Aorta (tissue), 5 donors: Measurements from ENCODE around the gene COL7A1. TPM values are rescaled to one million over a fixed set of nuclear protein-coding genes. Genes with fewer than 3 reads are reported as not detected.
A peak's percentile ranks its signal among the peaks of the same experiment; 100 is the strongest.

Experiments used
- ATAC-seq: fragments of 200-7000 bp; cut with Tn5 transposase; one replicate; pipeline ENCODE4 v1.9.1; 2022; ENCODE audit warnings: moderate library complexity; ENCODE audit not compliant: low FRiP score
- DNase-seq, 2 donors: peaks; one replicate each; pipeline ENCODE4 v3.0.0-alpha.2; 2020
- H3K27ac ChIP-seq, 2 donors: one replicate each; pipeline ENCODE4 v1.5.1; 2013; ENCODE audit warnings: low read length in 2 of 2, mild to moderate bottlenecking in 2 of 2, moderate library complexity in 2 of 2, control low read depth in 1 of 2, inconsistent platforms in 1 of 2, low read depth in 1 of 2
- H3K27me3 ChIP-seq, 2 donors: one replicate each; pipeline ENCODE4 v1.6.1; 2013; ENCODE audit warnings: control low read depth in 1 of 2, low read length in 1 of 2, mild to moderate bottlenecking in 1 of 2, moderate library complexity in 1 of 2; ENCODE audit not compliant: insufficient read depth in 2 of 2, control insufficient read depth in 1 of 2
- H3K36me3 ChIP-seq, 2 donors: one replicate each; pipeline ENCODE4 v1.6.1; 2013; ENCODE audit warnings: control low read depth in 1 of 2, low read length in 1 of 2, mild to moderate bottlenecking in 1 of 2; ENCODE audit not compliant: insufficient read depth in 2 of 2, control insufficient read depth in 1 of 2
- H3K4me1 ChIP-seq, 2 donors: one replicate each; pipeline ENCODE4 v1.6.1; 2013; ENCODE audit warnings: low read length in 2 of 2, control low read depth in 1 of 2, mild to moderate bottlenecking in 1 of 2, moderate library complexity in 1 of 2; ENCODE audit not compliant: insufficient read depth in 2 of 2, control insufficient read depth in 1 of 2
- H3K4me3 ChIP-seq, 2 donors: one replicate each; pipeline ENCODE4 v1.5.1; 2013; ENCODE audit warnings: low read length in 2 of 2, control low read depth in 1 of 2, mild to moderate bottlenecking in 1 of 2
- H3K9me3 ChIP-seq: one replicate; pipeline ENCODE4 v1.6.1; 2013; ENCODE audit warnings: mild to moderate bottlenecking, low read length; ENCODE audit not compliant: control insufficient read depth
- WGBS, 2 donors: extraction: QIAGEN DNeasy Blood & Tissue Kit; methylation state at CpG; one replicate each; pipeline ENCODE4 v1.1.7; 2013; 5-methylcytosine and 5-hydroxymethylcytosine counted together
- intact Hi-C, 2 donors: fragments of 100-400 bp; cut with DNase I; formaldehyde crosslinking; loops; one replicate each; pipeline versions ENCODE4 v1.14.2 to v1.15.0; 2022
- polyA plus RNA-seq, 2 donors: library from polyadenylated mRNA; stranded (reverse); fragments of 200-250 nt; gene quantifications; one replicate each; pipeline ENCODE4 v1.2.3, GENCODE V29; 2013
- total RNA-seq, 2 donors: library from RNA; stranded (reverse); fragmentation: NEBNext Ultra II Directional; extraction: Animal tissue kit (Norgen Biotek cat#: 25700); gene quantifications; one replicate each; pipeline ENCODE4 v1.2.1, GENCODE V29; 2021
- donor health status: healthy with polysubstance abuse.
- donor health status: Bipolar disorder and iron deficiency.
- donor health status: DM: no; HTN: no; CAD: no.
- donor health status: DM: no; HTN: no; CAD: no.
- donor health status: DM: yes; HTN: yes; CAD: no.

The COL7A1 gene
- total and polyA plus RNA-seq, 4 donors, result 3.9 to 217 (median 6.0) TPM

GRCh38 chr3:48607519-48607918, 12.4 kb upstream of the COL7A1 start:
- WGBS, 2 donors, result 92 to 95% methylated on average over 5 of the region's 5 CpGs
- Histone ChIP-seq H3K36me3 (peaks cover 4 to 20% of the 10 kb centered on the region in 2 donors), H3K4me3 (no peak overlapping the region), H3K27ac (no peak overlapping the region), H3K4me1 (peaks cover 0 to 3% of the 10 kb centered on the region in 2 donors), H3K27me3 (no peaks in the 10 kb centered on the region), H3K9me3 (no peaks in the 10 kb centered on the region)
- ATAC-seq, result no peak
- intact Hi-C loops, result no loop called here
- no peak for DNase-seq

DNA sequence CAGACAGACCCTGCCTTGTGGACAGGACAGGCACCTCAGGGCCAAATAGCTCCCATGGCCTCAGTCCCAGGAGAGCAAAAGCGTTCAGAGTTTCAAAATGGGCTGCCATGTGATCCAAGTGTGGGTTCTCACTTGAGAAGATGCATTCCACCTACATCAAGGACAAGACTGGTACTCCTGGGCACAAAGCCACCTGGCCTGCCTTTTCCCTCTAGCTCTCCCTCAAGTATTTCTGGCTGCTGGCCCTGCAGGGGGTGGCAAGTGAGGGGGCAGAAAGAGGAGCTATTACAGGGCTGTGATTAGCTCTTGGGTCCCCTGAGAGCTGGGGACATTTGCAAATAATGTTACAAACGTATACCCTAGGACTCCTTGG, 6.5 kb upstream of the COL7A1 start:
- intact Hi-C loops, result no loop called here
- no peak for ATAC-seq
- Histone ChIP-seq H3K4me3 (no peak overlapping the region), H3K36me3 (peaks cover 4 to 30% of the 10 kb centered on the region in 2 donors), H3K27me3 (no peaks in the 10 kb centered on the region), H3K4me1 (no peaks in the 10 kb centered on the region), H3K27ac (peak overlapping the region in 1 of 2 donors; percentile 4), H3K9me3 (no peaks in the 10 kb centered on the region)
- 45 to 46% methylated on average over 2 of the region's 2 CpGs for WGBS, 2 donors
- no peak for DNase-seq

DNA sequence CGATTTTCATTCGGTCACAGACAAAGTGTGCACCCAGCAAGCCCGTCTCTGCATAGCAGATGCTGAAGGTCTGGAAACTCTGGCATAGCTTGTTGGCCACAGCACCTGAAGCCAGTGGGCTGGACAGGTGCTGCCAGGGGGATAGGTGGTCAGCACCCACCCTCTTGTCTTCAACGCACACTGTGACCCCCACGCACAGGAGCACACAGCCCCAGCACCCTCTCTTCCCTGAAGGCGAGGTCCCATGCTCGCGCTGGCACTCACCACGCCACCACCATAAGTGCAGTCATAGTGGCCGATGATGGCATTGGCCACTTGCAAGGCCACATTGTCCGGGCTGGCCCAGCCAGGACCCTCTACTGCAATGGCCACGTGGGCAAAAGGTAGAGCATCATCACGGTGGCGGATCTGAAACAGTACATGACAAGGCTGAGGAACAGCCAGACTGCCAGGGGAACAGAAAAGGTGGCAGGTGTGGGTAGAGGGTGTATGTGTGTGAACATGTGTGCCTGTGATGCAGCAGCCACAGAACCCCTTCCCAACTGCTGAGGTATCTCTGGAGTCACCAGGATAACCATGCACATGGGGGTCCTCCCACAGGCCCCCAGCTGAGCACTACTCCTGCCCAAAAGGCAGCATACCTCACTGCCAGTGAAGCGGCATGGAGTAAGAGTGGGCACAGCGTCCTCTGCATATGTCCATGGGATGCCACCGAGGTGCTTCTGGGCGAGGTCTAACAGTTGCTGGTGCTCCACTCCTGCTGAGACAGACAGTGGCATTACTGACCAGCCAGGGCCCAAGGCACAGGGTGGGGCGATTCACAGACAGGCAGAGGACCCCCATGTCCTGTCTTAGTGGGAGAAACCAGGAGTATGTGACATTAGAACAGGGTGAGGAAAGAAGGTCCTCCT, 5.8 kb upstream of the COL7A1 start:
- H3K36me3 ChIP-seq, result peaks cover 4 to 30% of the 10 kb centered on the region in 2 donors

DNA sequence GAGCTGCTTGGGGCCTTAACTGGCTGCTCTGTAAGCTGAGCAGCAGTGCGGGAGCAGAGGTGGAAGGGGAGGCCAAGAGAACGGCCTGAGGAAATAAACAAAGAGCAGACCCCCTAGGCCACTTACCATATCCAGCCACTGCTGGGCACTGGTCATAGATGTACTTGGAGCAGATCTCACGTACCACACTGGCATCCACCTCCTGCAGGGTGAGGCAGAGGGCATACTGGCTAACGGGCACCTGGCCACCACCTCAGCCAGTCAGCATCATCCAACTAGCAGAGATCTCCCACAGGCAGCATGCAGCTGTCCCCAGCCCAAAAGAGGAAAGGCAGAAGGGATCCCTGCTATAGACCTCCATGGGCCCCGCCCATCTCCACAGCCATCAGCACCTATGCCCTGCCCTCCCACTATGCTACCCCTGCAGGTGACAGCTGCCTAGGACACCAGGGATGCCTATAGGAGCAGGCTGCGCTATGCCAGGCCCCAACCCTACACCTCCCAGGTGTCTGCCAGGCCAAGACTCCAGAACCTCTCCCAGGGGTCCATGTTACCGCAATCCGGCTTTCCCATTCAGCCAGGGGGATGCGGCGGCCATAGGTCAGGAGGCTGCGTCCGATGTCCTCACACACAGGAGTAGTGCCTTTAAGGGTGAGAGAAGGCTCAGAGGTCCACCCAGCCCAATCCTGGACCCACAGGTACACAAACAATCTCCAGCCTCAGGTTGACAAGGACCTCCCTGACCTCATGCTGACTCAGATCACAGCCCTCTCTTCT, 4.6 kb upstream of the COL7A1 start:
- Histone ChIP-seq H3K4me3 (no peak overlapping the region), H3K36me3 (peaks cover 0 to 23% of the 10 kb centered on the region in 2 donors), H3K4me1 (no peaks in the 10 kb centered on the region), H3K9me3 (no peaks in the 10 kb centered on the region), H3K27me3 (no peaks in the 10 kb centered on the region), H3K27ac (peak overlapping the region; percentile 70 to 80)
- 76 to 80% methylated on average over 12 of the region's 12 CpGs for WGBS, 2 donors
- DNase-seq (no peak), ATAC-seq (no peak)
- intact Hi-C loops, result loop anchor here (5.0 kb wide), 2 partner anchors 38 to 42 kb away; partner anchors contain the start of genes PFKFB4 (in 1 of the 2) and SLC26A6 (in 1 of the 2)

More for the DNA sequence above, 5.8 kb upstream of the COL7A1 start:
- ATAC-seq, result no peak
- Histone ChIP-seq H3K9me3 (no peaks in the 10 kb centered on the region), H3K27me3 (no peaks in the 10 kb centered on the region), H3K27ac (peak overlapping the region in 1 of 2 donors; percentile 4), H3K4me3 (no peak overlapping the region), H3K4me1 (no peaks in the 10 kb centered on the region)
- WGBS, 2 donors, result 91 to 94% methylated on average over 19 of the region's 19 CpGs
- intact Hi-C loops, result no loop called here
- DNase-seq, result no peak

DNA sequence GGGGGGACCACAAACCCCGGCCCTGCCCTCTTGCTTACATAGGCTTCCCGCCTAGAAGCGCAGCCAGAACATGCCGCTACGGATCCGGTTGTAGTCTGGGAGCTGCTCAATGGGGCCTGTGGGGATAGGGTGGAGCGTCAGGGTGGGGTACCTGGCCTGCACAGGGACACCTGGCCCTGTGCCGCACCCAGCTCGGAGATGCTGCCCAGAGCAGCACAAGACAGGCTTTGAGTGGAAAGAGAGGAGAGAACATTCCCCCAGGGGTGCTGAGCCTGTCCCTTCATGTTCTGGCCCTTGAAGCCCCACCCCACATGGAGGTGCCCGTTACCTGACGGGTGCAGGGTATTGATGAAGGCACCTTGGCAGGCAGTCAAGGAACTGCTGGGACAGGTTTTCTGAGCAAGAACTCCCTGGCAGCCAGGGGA, 4.0 kb upstream of the COL7A1 start:
- Histone ChIP-seq H3K4me3 (no peak overlapping the region), H3K27me3 (no peaks in the 10 kb centered on the region), H3K9me3 (no peaks in the 10 kb centered on the region), H3K27ac (peak overlapping the region; percentile 70 to 80), H3K36me3 (peaks cover 0 to 18% of the 10 kb centered on the region in 2 donors), H3K4me1 (no peaks in the 10 kb centered on the region)
- intact Hi-C loops, result loop anchor here (5.0 kb wide), 2 partner anchors 38 to 42 kb away; partner anchors contain the start of genes PFKFB4 (in 1 of the 2) and SLC26A6 (in 1 of the 2)
- ATAC-seq (no peak), DNase-seq (no peak)
- 19% methylated on average over 11 of the region's 11 CpGs for WGBS, 2 donors

DNA sequence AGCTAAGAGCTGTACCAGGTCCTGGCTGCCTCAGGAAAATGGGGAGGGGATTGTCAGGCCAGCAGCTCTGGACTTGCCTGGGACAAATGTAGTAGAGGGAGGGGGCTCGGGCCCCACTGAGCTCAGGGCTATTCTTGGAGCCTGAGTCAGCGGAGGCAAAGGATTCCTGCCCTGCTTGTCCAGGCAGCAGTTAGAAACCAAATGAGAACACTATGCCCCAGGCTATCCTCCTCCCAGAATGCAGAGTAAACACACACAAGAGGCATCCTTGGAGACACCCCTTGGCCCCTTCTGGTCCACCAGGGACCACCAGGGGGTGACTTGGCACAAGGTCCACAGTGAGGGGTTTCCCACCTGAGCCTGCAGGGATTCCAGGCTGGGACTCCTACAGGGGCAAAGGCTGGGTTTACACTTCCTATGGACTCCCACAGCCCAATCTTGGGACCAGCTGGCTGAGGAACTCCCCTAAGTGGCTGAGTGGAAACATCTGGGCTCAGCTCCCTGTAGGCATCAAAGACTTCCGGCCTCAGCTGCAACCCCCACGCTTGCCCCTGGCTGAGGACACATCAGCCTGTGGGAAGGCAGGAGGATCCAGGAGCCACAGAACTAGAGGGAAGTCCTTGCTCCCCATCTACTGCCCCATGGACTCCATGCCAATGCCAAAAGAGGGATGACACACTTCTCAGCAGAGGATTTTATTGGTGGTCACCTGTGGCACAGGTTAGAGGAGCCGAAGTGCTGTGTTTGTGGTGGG, 3.4 kb upstream of the COL7A1 start:
- Histone ChIP-seq H3K4me1 (no peaks in the 10 kb centered on the region), H3K27ac (peak overlapping the region; percentile 80 to 81), H3K27me3 (no peaks in the 10 kb centered on the region), H3K9me3 (no peaks in the 10 kb centered on the region), H3K36me3 (peaks cover 0 to 17% of the 10 kb centered on the region in 2 donors), H3K4me3 (no peak overlapping the region)
- 4 to 5% methylated on average over 5 of the region's 5 CpGs for WGBS, 2 donors
- ATAC-seq, result peak; percentile 74
- peak; percentile 78 to 91 for DNase-seq
- intact Hi-C loops, result loop anchor here (5.0 kb wide), 2 partner anchors 39 to 41 kb away; partner anchors contain the start of genes PFKFB4 (in 1 of the 2) and SLC26A6 (in 1 of the 2)

DNA sequence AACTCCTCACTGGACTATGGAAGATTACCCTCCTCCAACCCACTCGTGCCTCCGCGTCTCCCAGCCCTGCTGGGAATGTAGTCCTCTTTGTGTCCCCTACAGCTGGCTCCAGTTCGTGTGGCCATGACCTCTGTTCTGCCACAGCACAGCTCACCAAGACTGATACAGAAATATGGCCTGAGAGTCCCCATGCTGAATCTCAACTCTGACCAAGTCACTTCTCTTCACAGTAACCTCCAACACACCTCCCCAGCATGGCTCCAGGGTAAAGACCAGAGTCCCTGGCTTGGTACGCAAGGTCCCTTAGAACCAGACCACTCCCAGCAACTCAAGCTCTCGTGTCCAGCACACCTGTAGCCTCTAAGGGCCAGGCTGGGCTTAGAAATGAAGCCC, 2.3 kb upstream of the COL7A1 start:
- no peak overlapping the region for H3K4me3 ChIP-seq
- ATAC-seq (no peak), DNase-seq (no peak)
- H3K36me3 ChIP-seq, result peaks cover 0 to 10% of the 10 kb centered on the region in 2 donors
- intact Hi-C loops, result loop anchor here (2.0 to 5.0 kb wide), 3 partner anchors 37 to 40 kb away; partner anchors contain the start of genes PFKFB4 (in 1 of the 2) and SLC26A6 (in 1 of the 2)
- 85 to 88% methylated on average over 6 of the region's 6 CpGs for WGBS, 2 donors
- H3K27ac ChIP-seq, result peak overlapping the region; percentile 71 to 81
- no peaks in the 10 kb centered on the region for H3K9me3 ChIP-seq
- no peaks in the 10 kb centered on the region for H3K4me1 ChIP-seq
- H3K27me3 ChIP-seq, result no peaks in the 10 kb centered on the region
